Body of pancreas (tissue), 4 donors: Measurements from ENCODE around the gene OR7A10. TPM values are rescaled to one million over a fixed set of nuclear protein-coding genes. Genes with fewer than 3 reads are reported as not detected.

ENCODE experiments used
- ATAC-seq: fragments of 150-250 bp; one replicate; pipeline ENCODE4 v1.9.1; 2016
- DNase-seq, 4 donors: peaks; one replicate each; pipeline ENCODE4 v3.0.0-alpha.2; 2019
- H3K27ac ChIP-seq, 4 donors: fragments of 200-600 bp; sonication (generic); 1 replicate in 3 of 4; 2 replicates in 1 of 4; pipeline versions ENCODE4 v1.5.1 to v1.6.1; 2016 to 2019; ENCODE audit warnings: mild to moderate bottlenecking in 1 of 4, mixed read lengths in 1 of 4, moderate library complexity in 1 of 4
- H3K27me3 ChIP-seq, 2 donors: fragments of 200-600 bp; sonication (generic); one replicate each; pipeline ENCODE4 v1.6.0; 2016; ENCODE audit warnings: mild to moderate bottlenecking in 1 of 2
- H3K36me3 ChIP-seq, 2 donors: fragments of 200-600 bp; sonication (generic); replicated peaks in 1 of 2; 2 replicates each; pipeline ENCODE4 v1.5.1; 2016; ENCODE audit warnings: low read depth in 2 of 2; ENCODE audit not compliant: insufficient read depth in 1 of 2
- H3K4me1 ChIP-seq: fragments of 200-600 bp; sonication (generic); one replicate; pipeline ENCODE4 v1.6.0; 2016
- H3K4me3 ChIP-seq, 2 donors: fragments of 200-600 bp; sonication (generic); 1 replicate in 1 of 2; 2 replicates in 1 of 2; pipeline ENCODE4 v1.5.1; 2016 to 2019
- H3K9me3 ChIP-seq, 3 donors: fragments of 200-600 bp; sonication (generic); 1 replicate in 2 of 3; 2 replicates in 1 of 3; pipeline ENCODE4 v1.5.1; 2016
- CTCF ChIP-seq, 7 experiments: fragments of 450-650 bp in 4 of 7; fragments of 200-600 bp in 3 of 7; sonication (generic) in 3 of 7; IDR thresholded peaks; one replicate each; pipeline ENCODE4 v1.5.1; 2016 to 2019; ENCODE audit warnings: antibody characterized with exemption in 7 of 7
- POLR2A ChIP-seq, 3 donors: fragments of 450-650 bp; IDR thresholded peaks; one replicate each; pipeline ENCODE4 v1.6.1; 2016; ENCODE audit warnings: antibody characterized with exemption in 3 of 3, mild to moderate bottlenecking in 2 of 3
- WGBS, 2 donors: methylation state at CpG; one replicate each; pipeline ENCODE4 v1.1.5; 2017; 5-methylcytosine and 5-hydroxymethylcytosine counted together
- intact Hi-C: fragments of 100-400 bp; cut with DNase I; formaldehyde crosslinking; loops from one replicate; pipeline ENCODE4 v1.15.1; 2023
- total RNA-seq, 2 donors: library from RNA; depleted of rRNA; stranded (reverse); fragments of >200 nt; gene quantifications; one replicate each; pipeline ENCODE4 v1.1.0, GENCODE V29; 2016

OR7A10 gene
- not detected for total RNA-seq

DNA sequence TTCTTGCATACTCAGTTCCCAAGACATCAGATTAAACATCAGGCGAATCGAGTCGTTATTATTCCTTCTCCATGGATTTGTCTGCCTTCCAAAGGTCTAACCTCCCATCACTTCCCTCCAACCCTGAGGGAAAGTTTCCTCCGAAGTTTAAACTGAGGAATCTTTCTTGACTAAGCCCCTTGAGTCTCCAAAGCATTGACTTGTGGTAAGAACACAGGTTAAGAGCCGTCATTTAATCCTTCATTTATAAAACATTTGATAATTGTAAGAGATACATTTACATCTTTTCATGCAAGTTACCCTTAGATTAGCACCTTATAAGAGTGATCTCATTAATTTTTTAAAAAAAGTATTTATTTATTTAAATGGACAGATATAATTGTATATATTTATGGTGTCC, at the start of gene OR7A10:
TSS of gene OR7A10 (minus strand) at position 101 of the 400 bp plus-strand sequence. CDS start 7,045 bp downstream, outside the sequence.
- no peak for TF ChIP-seq CTCF (IDR thresholded peaks at IDR 0.05)
- TF ChIP-seq POLR2A (IDR thresholded peaks at IDR 0.05), result no peak
- 47 to 70% methylated on average over 5 of the region's 5 CpGs for WGBS, 2 donors
- Histone ChIP-seq H3K27me3 (peaks cover 0 to 4% of the 10 kb centered on the region in 2 donors), H3K4me3 (no peak within 1 kb of the TSS), H3K9me3 (no peaks in the 10 kb centered on the region), H3K4me1 (no peaks in the 10 kb centered on the region), H3K27ac (no peak within 1 kb of the TSS), H3K36me3 (no peaks in the 10 kb centered on the region)
- intact Hi-C loops, result no loop called here
- DNase-seq (no peak), ATAC-seq (no peak)

GRCh38 chr19:14890643-14891379, 42.1 kb upstream of the OR7A10 start:
- intact Hi-C loops, result no loop called here

DNA sequence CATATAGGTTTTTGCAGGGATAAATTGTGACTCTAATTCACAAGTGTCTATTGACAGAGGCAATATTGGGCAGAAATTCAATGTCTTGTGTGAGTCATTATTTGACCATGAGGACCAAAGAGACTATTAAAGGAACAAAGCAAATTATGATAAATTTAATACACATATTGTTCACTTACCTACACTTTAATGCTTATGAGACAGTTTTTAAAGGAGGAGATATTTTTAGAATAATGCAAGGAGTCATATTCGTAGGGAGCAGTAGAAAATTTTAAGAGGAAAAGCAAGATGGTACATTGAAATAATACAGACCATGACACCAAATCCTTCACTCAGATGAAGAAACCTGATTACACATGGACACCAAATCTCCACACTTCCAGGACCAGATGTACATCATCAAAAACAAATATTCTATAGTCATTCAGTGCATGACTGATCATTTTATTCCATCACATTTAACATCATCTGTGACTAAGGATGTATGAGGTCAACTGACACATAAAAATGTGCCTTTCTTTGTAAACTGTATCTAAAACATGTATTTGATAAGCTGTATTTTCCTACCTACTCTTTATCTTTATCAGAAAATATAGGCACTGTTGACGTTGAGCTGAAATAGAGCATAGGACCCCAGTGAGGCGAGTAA, 41.4 kb upstream of the OR7A10 start:
- no peaks in the 10 kb centered on the region for H3K9me3 ChIP-seq
- H3K4me1 ChIP-seq, result peaks cover 6% of the 10 kb centered on the region
- H3K4me3 ChIP-seq, result no peak overlapping the region
- H3K27ac ChIP-seq, result no peak overlapping the region
- H3K36me3 ChIP-seq, result no peaks in the 10 kb centered on the region
- no peaks in the 10 kb centered on the region for H3K27me3 ChIP-seq
- DNase-seq (no peak), ATAC-seq (no peak)
- WGBS, 2 donors, result 49 to 50% methylated on average over 3 of the region's 3 CpGs
- intact Hi-C loops, result no loop called here
- TF ChIP-seq POLR2A (IDR thresholded peaks at IDR 0.05) (no peak), CTCF (IDR thresholded peaks at IDR 0.05) (no peak)

More at GRCh38 chr19:14890643-14891379, 42.1 kb upstream of the OR7A10 start:
- Histone ChIP-seq H3K9me3 (no peaks in the 10 kb centered on the region), H3K27ac (no peak overlapping the region), H3K27me3 (no peaks in the 10 kb centered on the region), H3K4me1 (peaks cover 6% of the 10 kb centered on the region), H3K36me3 (no peaks in the 10 kb centered on the region), H3K4me3 (no peak overlapping the region)
- DNase-seq, result peak in 1 of 4 donors; percentile 9
- TF ChIP-seq POLR2A (IDR thresholded peaks at IDR 0.05) (no peak), CTCF (IDR thresholded peaks at IDR 0.05) (no peak)
- no peak for ATAC-seq
- WGBS, 2 donors, result 32 to 42% methylated on average over 10 of the region's 10 CpGs

DNA sequence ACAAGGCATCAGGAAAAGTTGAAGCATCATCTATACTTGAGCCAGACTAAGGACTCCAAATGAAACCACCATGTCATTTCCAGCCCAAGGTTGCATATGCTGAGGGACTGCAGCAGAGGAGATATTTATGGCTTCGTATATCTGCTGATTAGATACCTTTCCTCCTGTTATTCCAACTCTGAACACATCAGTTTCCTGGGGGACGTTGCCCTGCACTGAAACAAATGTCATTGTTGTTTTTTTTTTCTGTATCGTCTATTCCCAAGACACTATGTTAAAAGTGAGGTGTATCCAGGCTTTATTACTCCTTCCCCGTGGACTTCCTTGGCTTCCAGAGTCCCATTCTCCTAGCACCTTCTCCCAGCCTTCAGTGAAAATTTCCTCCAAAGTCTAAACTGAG, 37.3 kb upstream of the OR7A10 start, which contains the start of gene OR7A17:
TSS of gene OR7A17 (minus strand) at position 101 of the 400 bp plus-strand sequence. CDS start 4,777 bp downstream, outside the sequence.
- Histone ChIP-seq H3K9me3 (no peaks in the 10 kb centered on the region), H3K27ac (no peak within 1 kb of the TSS), H3K36me3 (no peaks in the 10 kb centered on the region), H3K4me3 (no peak within 1 kb of the TSS), H3K27me3 (no peaks in the 10 kb centered on the region), H3K4me1 (peaks cover 6% of the 10 kb centered on the region)
- no peak for TF ChIP-seq POLR2A (IDR thresholded peaks at IDR 0.05)
- TF ChIP-seq CTCF (IDR thresholded peaks at IDR 0.05), result no peak
- no peak for DNase-seq
- intact Hi-C loops, result no loop called here
- WGBS, 2 donors, result 36 to 41% methylated on average over 4 of the region's 4 CpGs
- no peak for ATAC-seq
